Keratinocyte (primary cell): ENCODE measurements around the gene LLGL1. TPM values are rescaled to one million over a fixed set of nuclear protein-coding genes. Genes with fewer than 3 reads are reported as not detected.

Experiments
- DNase-seq: peaks from one replicate; pipeline ENCODE4 v3.0.0-alpha.2; 2011; ENCODE audit warnings: low read depth, missing footprints, low spot score
- FAIRE-seq: peaks from 2 replicates; lab custom pipeline; 2011; peaks lifted over from hg19 to GRCh38; lab: Jason Lieb, UNC
- H2AFZ ChIP-seq: 2 replicates; pipeline ENCODE4 v1.6.0; 2012; ENCODE audit warnings: low read length, control low read depth, inconsistent platforms; ENCODE audit not compliant: control insufficient read depth
- H3K27ac ChIP-seq: 2 replicates; pipeline ENCODE4 v1.5.1; 2011; ENCODE audit warnings: low read length; ENCODE audit not compliant: control insufficient read depth, insufficient read depth
- H3K27me3 ChIP-seq: 3 replicates; pipeline ENCODE4 v1.6.0; 2011; ENCODE audit warnings: low read length; ENCODE audit not compliant: control insufficient read depth, insufficient read depth; ENCODE audit errors: extremely low read depth
- H3K36me3 ChIP-seq, 2 experiments: 2 replicates in 1 of 2; 3 replicates in 1 of 2; pipeline ENCODE4 v1.5.1; 2011; ENCODE audit warnings: low read length in 2 of 2, mild to moderate bottlenecking in 1 of 2; ENCODE audit not compliant: control insufficient read depth in 2 of 2, insufficient read depth in 2 of 2; ENCODE audit errors: extremely low read depth in 1 of 2
- H3K4me1 ChIP-seq: 3 replicates; pipeline ENCODE4 v1.5.1; 2011; ENCODE audit warnings: low read length; ENCODE audit not compliant: control insufficient read depth, insufficient read depth; ENCODE audit errors: extremely low read depth
- H3K4me2 ChIP-seq: 3 replicates; pipeline ENCODE4 v1.6.0; 2011; ENCODE audit warnings: low read depth, low read length; ENCODE audit not compliant: control insufficient read depth, insufficient read depth; ENCODE audit errors: extremely low read depth
- H3K4me3 ChIP-seq, 3 experiments: fragments of 200-600 bp in 1 of 3; sonication (generic) in 1 of 3; 2 replicates in 2 of 3; 3 replicates in 1 of 3; pipeline ENCODE4 v1.5.1; 2011 to 2016; ENCODE audit warnings: low read length in 3 of 3, mild to moderate bottlenecking in 3 of 3, control low read depth in 2 of 3, inconsistent platforms in 1 of 3, low read depth in 1 of 3, mixed read lengths in 1 of 3, mixed run types in 1 of 3, moderate library complexity in 1 of 3; ENCODE audit not compliant: control insufficient read depth in 2 of 3, insufficient read depth in 2 of 3; ENCODE audit errors: extremely low read depth in 1 of 3
- H3K79me2 ChIP-seq: 2 replicates; pipeline ENCODE4 v1.6.0; 2012; ENCODE audit warnings: low read length; ENCODE audit not compliant: control insufficient read depth, insufficient read depth
- H3K9ac ChIP-seq: 3 replicates; pipeline ENCODE4 v1.6.0; 2011; ENCODE audit warnings: low read length; ENCODE audit not compliant: control insufficient read depth, insufficient read depth; ENCODE audit errors: extremely low read depth
- H3K9me1 ChIP-seq: 3 replicates; pipeline ENCODE4 v1.6.0; 2011; ENCODE audit warnings: low read length; ENCODE audit not compliant: control insufficient read depth, insufficient read depth; ENCODE audit errors: extremely low read depth
- H3K9me3 ChIP-seq: 2 replicates; pipeline ENCODE4 v1.5.1; 2012; ENCODE audit warnings: low read depth, low read length; ENCODE audit not compliant: control insufficient read depth
- H4K20me1 ChIP-seq: 3 replicates; pipeline ENCODE4 v1.6.0; 2011; ENCODE audit warnings: low read length; ENCODE audit not compliant: control insufficient read depth, insufficient read depth; ENCODE audit errors: extremely low read depth
- EZH2 ChIP-seq: IDR thresholded peaks from one replicate; pipeline ENCODE4 v1.6.1; 2012; ENCODE audit warnings: inconsistent platforms, mild to moderate bottlenecking, low read length, moderate library complexity
- dilution Hi-C: fragments of 300-500 bp; cut with MboI; formaldehyde crosslinking; loops from one replicate; pipeline ENCODE4 v1.7.0; 2020; ENCODE audit warnings: low sequenced_read_pairs; ENCODE audit not compliant: extremely low pct_ligation_motif_present
- polyA plus RNA-seq, 5 experiments: library from polyadenylated mRNA; depleted of rRNA in 3 of 5; stranded (reverse) in 3 of 5; stranded (forward) in 1 of 5; unstranded in 1 of 5; fragments of >200 nt; gene quantifications; 1 replicate in 1 of 5; 2 replicates in 3 of 5; 3 replicates in 1 of 5; pipeline versions ENCODE4 v1.2.1 to v1.2.3, GENCODE V29; 2011 to 2012; ENCODE audit warnings: missing spikeins in 2 of 5, low read depth in 1 of 5, low replicate concordance in 1 of 5
- TF ChIP-seq, protein P1 (sequence below), 3 experiments: IDR thresholded peaks in 1 of 3; conservative IDR thresholded peaks in 1 of 3; optimal IDR thresholded peaks in 1 of 3; 2 replicates in 2 of 3; 3 replicates in 1 of 3; pipeline versions ENCODE3 to v1.5.1; 2011; ENCODE audit warnings: low read length in 3 of 3, mild to moderate bottlenecking in 3 of 3, moderate library complexity in 2 of 3, control low read depth in 1 of 3, inconsistent platforms in 1 of 3; ENCODE audit not compliant: insufficient read depth in 2 of 3; ENCODE audit errors: extremely low read depth in 1 of 3

Gene LLGL1
- polyA plus RNA-seq, 1 donor (not counting 4 experiments of a cell fraction or from before 2014, with no cell fraction given) = 13.8 TPM

DNA sequence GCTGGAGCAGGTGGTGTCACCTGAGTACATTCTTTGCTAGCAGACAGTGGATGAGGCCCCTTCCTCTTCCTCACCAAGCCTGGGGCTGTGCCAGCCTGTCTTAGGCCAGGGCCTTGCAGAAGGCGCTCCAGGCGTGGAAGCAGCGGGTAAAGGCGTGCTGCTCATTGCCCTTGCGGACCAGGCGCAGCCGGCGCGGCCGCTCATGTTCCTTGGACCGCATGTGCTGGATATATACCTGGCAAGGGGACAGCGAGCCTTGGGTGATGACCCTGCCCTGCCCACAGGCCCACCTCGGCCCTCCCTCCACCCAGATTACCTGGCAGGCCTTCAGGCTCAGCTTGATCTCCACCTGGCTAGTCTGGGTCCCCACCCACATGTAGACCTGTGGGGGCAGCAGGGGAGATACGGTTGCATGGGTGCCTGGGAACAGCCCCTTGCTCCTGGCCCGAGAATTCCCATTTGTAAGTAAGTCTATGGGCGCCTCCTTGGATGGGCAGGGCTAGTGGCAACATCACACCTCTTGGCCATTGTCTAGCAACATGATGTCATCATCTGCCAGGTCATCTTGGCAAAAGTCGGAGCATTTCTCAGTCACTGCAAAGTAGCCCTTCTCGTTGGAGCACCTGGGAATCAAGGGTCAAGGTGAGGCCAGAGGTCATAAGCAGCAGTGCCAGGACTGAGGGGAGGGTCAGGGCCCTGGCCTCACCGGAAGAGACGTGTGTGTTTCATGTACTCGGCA is 19.8 kb downstream of the LLGL1 start:
- H3K9me3 ChIP-seq = no peaks in the 10 kb centered on the region
- peaks cover 25% of the 10 kb centered on the region for H4K20me1 ChIP-seq
- H2AFZ ChIP-seq = no peak overlapping the region
- TF ChIP-seq EZH2 = no peak
- TF ChIP-seq, protein P1, sequence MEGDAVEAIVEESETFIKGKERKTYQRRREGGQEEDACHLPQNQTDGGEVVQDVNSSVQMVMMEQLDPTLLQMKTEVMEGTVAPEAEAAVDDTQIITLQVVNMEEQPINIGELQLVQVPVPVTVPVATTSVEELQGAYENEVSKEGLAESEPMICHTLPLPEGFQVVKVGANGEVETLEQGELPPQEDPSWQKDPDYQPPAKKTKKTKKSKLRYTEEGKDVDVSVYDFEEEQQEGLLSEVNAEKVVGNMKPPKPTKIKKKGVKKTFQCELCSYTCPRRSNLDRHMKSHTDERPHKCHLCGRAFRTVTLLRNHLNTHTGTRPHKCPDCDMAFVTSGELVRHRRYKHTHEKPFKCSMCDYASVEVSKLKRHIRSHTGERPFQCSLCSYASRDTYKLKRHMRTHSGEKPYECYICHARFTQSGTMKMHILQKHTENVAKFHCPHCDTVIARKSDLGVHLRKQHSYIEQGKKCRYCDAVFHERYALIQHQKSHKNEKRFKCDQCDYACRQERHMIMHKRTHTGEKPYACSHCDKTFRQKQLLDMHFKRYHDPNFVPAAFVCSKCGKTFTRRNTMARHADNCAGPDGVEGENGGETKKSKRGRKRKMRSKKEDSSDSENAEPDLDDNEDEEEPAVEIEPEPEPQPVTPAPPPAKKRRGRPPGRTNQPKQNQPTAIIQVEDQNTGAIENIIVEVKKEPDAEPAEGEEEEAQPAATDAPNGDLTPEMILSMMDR (optimal IDR thresholded peaks at IDR 0.05 in 1 of 3, IDR thresholded peaks at IDR 0.05 in 1 of 3, conservative IDR thresholded peaks at IDR 0.05 in 1 of 3; ENCODE audit: extremely low read depth in 1 of 3, insufficient read depth in 2 of 3, low read length in 3 of 3) = no peak
- peaks cover 2% of the 10 kb centered on the region for H3K79me2 ChIP-seq
- FAIRE-seq = no peak
- no peak overlapping the region for H3K27ac ChIP-seq
- peaks cover 27% of the 10 kb centered on the region for H3K4me1 ChIP-seq
- H3K9me1 ChIP-seq = no peaks in the 10 kb centered on the region
- dilution Hi-C loops = no loop called here
- no peak overlapping the region for H3K9ac ChIP-seq
- H3K27me3 ChIP-seq = no peaks in the 10 kb centered on the region
- peaks cover 45 to 54% of the 10 kb centered on the region in 2 experiments for H3K36me3 ChIP-seq
- H3K4me2 ChIP-seq = no peak overlapping the region
- no peak overlapping the region for H3K4me3 ChIP-seq
- no peak for DNase-seq

DNA sequence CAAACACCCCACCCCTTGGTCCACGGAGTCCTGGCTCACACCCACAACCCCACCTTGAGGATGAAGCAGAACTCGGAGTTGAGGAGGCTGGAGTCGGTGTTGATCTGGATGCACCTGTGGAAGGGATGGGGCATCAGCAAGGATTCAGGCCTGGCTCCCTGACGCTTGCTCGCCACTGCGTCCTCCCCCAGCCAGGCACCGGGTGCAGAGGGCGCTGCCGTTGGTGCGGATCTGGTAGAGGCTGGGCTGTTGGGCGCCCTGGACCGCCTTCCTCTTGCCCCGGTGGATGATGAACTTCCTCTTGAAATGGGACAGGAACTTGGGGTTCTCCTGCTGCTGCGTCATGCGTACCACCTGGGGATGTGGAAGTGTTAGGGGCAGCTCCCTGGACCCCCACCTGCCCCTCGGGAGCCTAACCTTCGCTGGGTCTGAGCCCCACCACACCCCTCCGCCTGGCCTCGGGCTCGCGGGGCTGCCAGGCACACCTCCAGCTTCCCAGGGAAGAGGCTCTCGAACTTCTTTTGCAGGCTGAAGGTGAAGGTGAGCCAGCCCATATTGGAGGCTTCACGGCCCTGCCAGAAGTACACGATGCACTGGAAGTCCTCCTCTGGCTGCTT is 20.8 kb downstream of the LLGL1 start:
- no peak for TF ChIP-seq EZH2
- TF ChIP-seq, protein P1 (optimal IDR thresholded peaks at IDR 0.05 in 1 of 3, IDR thresholded peaks at IDR 0.05 in 1 of 3, conservative IDR thresholded peaks at IDR 0.05 in 1 of 3; ENCODE audit: extremely low read depth in 1 of 3, insufficient read depth in 2 of 3, low read length in 3 of 3) = no peak
- Histone ChIP-seq H3K27me3 (no peaks in the 10 kb centered on the region), H3K4me3 (no peak overlapping the region), H3K27ac (no peak overlapping the region), H4K20me1 (peaks cover 25% of the 10 kb centered on the region), H3K4me1 (peaks cover 27% of the 10 kb centered on the region), H2AFZ (no peak overlapping the region), H3K36me3 (peaks cover 55 to 60% of the 10 kb centered on the region in 2 experiments), H3K4me2 (peak overlapping the region; percentile 50), H3K9ac (no peak overlapping the region), H3K9me3 (no peaks in the 10 kb centered on the region), H3K9me1 (no peaks in the 10 kb centered on the region), H3K79me2 (peaks cover 2% of the 10 kb centered on the region)
- dilution Hi-C loops = no loop called here
- DNase-seq (no peak), FAIRE-seq (no peak)
